DMS53 treated with DMSO at 0.1 percent for 48 hours (cell line): ENCODE measurements around the gene CACNA1E.

Experiments
- DNase-seq: peaks from one replicate; lab custom pipeline; 2025; ENCODE audit not compliant: unreplicated experiment; lab: John Stamatoyannopoulos, UW

Gene CACNA1E

DNA sequence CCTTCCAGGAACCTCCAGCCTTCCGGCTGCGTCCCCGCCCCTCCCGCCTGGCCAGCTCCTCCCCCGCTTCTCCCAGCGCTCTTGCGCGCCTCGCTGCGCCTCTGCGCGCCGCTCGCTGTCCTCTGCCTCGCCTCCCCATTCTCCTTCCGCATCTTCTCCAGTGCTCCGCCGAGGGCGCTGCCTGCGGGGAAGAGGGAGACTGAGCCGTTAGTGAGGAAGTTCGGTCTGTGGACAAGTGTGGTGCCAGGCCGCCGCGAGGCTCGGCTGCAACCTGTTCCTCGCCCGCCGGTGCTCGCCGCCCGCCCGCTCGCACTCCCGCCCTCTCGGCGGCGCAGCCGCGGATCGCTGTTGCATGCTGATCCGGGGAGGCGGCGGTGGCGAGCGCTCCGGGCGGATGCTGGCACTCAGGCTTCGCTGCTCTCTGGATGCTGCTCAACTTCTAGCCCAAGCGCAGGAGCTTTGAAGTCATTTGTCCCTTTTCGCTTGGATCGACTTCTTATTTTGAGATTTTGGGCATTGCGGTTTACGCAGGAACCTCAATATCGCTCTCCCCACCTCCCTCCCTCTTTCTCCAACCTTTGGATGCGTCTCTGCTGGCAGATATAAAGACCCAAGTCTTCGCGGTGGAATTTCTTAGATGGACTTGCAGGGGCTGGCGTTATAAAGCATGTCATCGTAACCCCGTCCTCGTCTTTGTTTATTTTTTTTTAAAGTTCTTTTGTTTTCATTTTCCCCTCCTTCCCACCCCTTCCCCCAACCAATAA is 614 bp upstream of the CACNA1E start:
- peak; percentile 64 for DNase-seq

DNA sequence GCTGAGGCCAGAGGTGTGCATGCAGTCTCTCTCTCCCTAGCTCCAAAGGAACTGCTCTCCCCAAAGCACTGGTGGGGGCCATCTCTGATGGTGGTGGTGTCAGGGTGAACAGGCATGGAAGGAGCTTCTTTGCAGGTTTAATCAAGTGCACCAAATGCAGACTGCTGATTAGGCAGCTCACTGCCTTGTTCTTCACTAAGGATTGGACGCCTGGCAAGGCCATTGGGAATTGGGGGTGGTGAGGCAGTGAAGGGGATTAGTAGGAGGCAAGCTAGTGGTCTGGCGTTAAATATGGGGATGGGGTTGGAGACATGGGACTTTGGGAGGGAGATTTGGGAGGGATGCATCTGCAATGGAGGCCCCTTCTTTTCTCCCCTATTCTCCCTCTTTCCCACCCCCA is 1.5 kb downstream of the CACNA1E start:
- DNase-seq = no peak

DNA sequence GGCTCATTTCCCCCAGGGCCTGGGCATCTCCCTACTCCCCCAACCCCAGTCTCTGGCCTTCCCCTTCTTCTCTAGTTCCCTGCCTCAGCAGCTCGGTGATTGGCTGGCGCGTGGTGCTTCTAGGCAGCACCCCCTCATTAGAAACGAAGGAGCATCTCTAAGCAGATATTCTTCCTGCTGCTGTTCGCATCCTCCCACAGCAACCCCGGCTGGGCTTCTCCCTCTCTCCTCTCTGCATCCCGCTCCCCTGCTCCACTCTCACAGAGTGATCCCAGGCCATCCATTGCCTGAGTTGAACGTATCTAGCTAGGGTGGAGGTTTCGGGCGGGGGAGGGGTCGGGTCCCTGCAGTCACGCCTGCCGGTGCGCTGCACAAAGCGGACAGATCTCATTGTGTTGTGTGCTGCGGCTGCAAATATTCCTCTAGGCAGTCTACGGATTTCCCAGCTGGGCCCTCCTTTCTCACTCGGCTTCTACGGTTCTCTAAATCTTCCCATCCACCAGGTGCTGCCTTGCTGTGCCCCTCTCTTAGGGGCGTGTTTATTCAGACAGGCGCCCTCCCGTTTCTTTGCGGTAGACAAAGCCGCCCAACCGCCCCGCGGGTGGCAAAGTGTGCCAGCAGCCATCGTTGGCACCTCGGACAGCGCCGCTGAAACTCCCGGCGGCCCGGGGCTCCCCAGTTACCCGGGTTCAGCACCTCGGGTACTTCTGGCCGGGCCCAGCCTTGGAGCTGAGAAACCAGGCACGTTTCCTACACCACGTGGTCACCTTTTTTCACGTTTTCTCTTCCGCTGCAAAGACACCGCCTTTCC is 2.2 kb downstream of the CACNA1E start:
- DNase-seq = peak; percentile 56

DNA sequence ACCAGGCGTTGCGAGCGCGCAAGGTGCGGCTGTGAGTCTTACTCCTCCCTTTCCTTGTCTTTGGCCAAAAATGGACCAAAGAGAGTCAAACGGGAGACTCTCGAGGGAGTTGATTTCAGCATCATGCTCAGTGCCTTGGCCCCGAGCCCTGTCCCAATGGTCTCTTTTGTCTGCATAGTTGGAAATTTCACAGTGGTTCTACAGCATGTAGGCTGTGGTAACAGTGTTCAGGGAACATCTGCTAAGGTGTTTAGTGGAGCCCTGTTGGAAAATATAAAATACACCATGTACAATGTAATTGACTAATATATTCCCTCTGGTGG is 2.7 kb downstream of the CACNA1E start:
- peak; percentile 56 for DNase-seq

DNA sequence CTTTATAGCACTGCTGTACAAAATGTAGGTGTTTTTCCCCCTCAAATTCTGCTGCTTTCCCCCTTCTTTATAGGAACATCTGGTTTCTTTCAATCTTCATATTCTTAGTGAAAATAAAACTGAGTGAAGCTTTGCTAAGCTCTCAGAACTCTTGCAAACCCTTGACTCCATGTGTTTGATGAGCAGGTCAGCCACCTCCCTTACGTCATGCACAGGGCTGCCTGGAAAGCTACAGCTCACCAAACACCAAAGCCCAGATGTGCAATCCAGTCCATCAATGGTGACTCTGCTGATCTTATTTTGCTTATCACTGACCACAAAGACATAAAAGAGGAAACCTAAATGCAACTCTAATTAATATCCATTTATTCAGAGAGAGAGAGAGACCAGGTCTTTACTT is 5.5 kb downstream of the CACNA1E start:
- no peak for DNase-seq

DNA sequence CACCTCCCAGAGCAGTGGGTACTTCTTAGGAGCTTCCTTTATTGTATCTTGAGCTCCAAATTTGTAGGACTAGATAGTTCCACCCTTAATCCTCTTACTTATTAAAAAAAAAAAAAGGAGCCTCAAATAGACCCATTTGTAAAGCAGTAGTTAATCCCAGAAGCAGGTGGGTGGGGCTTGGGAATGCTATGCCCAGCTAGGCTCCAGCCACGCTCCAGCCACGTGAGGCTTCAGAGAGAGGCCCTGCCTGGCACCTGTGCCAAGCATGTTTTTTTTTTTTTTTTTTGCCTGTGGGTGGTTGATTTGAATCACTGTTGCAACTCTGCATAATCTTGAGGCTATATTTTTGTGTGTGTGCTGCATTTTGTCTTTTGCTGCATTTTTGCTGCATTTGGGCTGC is 7.0 kb downstream of the CACNA1E start:
- no peak for DNase-seq

DNA sequence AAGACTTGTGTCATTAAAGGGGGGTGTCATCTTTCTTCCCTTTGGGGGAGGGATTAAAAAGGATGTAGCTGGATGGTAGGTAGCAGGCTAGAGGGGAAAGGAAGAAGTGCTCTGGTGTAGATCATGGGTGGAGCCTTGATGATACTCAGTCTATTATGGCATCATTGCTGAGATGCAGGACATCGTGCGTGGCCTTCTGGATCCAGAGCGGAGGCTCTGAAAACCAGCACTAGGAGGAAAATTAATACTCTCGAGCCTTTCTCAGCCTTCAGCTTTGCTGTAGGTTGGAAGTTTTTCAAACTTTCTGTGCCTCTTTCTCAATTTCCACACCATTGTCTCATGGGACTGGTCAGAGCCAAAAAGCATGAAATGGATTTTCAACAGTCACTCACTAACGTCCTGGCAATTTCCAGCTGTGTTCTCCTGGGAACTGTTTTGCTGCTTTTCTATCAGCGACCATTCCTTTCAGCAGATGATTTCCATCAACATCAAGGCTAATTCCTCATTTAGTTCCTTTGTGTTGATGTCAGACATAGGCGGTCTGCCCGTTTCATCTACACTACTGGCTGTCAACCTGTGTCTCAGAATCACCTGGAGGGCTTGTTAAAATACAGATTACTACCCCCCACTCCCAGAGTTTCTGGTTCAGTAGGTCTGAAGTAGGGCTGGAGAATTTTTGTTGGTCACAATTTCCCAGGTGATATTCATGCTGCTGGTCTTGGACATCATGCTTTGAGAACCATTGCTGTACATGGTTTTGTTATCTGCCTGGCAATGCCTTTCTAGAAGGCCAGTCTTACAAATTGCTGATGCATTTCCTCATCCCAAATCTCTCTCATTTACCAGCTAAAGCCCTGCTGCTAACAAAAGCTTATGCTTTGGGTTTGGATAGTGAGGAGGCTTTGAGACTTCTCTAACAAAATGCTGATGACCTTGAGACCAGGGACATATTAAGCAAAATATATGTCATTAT is 7.7 kb downstream of the CACNA1E start:
- no peak for DNase-seq

DNA sequence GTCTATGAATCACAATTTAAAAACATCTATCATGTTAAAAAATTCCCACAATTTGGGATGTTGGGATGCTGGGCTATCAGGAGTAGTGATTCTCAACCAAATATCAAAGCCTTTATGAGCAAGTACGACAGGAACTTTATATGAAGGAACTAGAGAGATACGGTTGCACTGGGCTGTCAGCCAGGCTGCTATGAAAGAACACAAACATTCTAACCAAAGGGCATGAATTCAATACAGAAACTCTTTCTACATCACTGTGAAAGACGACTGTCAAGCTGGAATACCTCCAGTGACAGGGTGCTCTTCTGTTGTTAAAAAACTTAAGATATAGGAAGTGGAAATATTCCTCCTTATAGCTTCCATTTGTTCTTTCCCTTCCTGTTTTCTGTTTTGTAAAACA is 9.8 kb downstream of the CACNA1E start:
- DNase-seq = no peak

DNA sequence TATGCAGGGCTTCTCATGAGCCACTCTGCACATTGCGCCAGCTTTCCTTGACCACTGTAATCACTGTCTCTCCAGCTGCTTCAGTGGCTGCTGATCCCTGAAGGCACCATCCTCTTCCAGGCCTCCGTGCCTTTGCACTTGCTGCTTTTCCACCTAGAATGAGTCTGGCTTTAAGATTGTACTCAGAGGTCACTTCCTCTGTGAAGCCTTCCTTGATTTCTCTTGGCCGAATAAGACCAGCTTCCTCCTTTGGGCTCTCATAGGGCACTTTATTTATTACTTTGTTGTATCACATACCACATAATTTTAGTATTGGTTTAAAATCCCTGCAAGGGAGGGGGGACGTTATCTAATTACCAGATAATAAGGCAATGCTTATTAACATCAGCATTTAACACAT is 10.6 kb downstream of the CACNA1E start:
- no peak for DNase-seq

DNA sequence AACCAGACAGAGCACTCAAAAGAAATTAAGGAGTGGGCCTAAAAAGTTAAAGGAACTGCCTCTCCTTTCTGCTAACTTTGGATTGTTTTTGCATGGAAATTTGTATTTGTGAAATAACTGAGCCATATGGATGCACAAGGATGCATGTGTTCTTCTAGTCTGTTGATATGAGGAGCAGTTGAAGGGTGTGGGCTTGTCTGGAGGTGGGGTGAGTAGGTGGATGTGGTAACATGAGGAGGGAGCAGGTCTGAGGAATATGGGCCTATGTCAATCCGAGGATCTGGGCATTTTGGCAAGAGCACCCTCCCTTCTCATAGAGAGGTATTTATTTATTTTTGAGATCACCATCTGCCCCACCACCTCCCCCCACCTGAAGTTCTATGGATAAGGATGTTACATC is 13.4 kb downstream of the CACNA1E start:
- no peak for DNase-seq

DNA sequence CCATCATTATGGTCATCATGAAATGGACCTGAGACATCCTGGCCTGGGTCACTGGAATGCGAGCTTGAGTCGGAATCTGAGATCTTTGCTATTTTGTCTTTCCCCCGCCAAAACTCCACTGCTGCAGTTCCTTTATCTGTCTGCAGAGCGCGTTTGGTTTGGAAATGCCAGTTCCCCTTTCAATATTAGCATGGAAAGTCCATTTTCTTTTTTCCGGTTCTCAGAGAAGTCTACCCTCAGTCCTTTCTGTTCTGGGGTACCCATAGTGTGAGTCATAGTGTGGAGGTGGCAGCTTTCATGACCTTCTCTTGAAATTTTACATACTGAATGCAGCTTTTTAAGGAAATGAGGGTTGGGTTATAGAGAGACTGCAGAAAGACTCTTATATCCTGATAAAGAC is 14.6 kb downstream of the CACNA1E start:
- no peak for DNase-seq

DNA sequence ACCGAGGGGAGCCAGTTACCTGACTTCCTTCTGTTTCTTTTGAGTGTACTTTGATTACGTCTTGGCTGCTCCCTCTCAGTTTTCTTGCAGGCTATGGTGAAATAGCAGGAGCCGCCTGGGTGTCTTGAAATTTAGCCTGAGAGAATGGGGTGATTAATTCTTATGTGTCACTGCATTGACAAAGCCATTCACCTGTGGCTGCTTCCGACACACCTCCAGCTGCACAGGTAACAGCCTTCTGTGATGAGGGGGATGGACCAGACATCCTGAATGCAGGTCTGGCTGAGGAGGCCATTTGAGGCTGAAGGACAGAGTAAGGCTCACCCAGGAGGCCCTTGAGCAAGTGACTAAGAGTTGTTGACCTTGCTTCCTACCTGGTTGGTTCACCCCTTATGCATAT is 16.5 kb downstream of the CACNA1E start:
- no peak for DNase-seq

DNA sequence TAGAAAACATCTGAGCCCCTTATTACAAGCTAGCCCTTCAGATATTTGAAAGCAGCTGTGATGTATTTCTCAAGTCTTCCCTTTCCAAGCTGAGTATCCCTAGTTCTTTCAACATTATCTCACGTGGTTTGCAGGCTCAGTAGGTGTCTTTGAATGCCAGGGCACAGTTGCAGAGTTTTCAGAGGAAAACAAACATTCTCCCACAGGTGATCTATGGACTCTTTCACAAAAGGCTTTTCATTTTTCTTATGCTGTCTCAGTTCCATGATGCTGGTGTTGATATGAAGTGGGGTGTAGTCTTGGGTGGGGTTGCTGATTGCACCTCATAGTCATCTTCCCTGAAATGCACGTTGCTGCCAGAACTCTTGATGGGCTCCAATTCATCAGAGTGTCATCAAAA is 17.3 kb downstream of the CACNA1E start:
- DNase-seq = no peak

DNA sequence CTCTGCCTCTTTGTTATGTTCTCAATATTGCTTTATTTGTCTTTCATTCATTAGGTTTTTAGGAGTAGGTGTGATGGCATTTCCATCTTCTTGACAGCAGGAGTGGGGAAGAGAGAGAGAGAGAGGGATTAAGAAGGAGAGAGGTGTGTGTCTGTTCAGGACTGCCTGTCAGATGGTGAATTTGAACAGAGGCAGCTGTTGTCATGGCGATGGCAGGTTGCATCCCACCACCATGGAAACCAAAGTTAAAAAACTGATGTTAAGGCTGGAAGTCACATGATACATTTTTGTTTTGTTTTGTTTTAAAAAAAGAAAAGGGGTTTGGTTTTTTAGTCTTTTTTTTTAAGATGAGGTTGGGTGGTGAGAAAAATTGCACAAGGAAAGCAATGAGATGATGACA is 18.3 kb downstream of the CACNA1E start:
- no peak for DNase-seq

DNA sequence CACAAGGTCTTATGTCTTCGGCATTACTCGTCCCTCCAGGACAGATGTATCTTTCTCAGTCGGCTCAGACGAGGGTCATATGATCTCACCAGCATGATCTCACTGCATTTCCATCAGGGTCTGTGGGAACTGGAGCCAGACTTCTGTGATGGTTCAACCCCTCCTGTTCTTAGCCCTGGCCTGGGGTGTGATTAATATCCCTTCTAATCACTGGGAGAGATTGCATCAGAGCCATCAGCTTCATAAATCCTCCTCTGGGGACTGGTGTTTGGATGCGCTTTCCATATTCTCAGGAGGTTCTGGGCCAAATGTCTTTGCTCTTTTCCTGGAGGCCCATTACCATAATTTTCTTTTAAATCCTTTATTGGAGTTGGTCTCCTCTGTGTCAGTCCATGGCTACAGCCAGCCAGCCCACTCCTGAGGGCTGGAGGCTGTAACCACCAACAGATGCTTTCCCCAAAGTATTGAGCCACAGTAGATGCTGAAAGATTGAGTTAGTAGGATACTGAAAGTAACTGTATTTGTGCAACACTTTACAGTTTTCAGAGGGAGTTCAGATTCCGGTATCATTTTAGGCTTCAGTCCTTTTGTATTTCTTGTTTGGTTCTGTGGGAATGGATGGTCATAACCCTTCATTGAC is 20.0 kb downstream of the CACNA1E start:
- no peak for DNase-seq

DNA sequence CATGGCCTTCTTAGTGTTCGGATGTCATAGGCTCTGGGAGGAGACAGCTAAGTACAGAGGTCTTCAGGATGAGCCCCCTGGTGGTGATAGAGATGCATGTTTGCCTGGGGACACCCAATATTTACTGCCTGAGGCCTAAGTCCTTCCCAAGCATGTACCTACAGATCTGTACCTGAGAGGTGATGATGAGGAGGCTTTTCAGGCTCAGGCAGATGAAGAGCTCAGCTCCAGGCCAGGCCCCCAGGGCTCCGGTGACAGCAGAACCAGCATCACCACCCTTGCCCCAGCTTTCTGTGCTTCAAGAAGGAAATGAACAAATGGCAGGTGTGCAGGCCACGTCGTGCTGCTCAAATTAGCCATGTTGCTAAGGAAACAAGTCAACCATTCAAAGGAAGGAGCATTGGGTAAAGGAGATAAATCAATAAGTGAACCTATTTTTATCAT is 21.1 kb downstream of the CACNA1E start:
- DNase-seq = peak; percentile 37

DNA sequence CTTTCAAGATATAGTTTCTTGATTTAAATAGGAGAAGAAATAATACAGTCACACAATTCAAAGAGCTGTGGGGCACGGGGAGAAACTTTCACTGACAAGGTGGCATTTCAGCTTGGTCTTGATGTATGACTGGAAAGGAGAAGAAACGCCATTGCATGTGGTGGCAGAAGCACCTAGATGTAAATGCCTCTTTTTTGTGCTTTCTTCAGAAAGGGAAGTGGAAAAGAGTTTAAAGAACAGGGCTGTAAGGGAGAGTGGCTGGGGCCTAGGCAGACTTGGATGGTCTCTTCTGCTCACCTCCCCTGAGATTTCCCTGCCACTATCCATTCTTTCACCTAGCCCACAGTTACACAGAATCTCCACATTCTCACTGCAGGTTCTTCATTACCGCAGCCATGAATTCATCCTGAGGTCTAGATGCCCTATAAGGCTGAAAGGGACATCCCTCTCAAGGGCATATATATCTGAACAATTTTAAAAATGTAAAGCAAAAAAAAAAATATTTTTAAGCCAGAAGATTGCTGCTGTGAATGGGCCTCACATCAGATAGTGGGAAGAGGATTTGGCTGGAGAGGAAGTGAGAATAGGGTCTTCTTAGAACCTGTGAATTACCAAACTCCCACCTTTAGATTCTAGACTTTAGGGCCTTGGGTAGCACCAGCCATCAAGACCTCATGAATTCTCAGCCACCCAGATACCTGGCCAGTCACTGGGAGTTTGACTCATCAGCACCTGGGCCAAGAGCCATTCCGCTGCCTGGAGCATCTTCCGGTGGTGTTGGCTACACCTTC is 23.4 kb downstream of the CACNA1E start:
- no peak for DNase-seq

DNA sequence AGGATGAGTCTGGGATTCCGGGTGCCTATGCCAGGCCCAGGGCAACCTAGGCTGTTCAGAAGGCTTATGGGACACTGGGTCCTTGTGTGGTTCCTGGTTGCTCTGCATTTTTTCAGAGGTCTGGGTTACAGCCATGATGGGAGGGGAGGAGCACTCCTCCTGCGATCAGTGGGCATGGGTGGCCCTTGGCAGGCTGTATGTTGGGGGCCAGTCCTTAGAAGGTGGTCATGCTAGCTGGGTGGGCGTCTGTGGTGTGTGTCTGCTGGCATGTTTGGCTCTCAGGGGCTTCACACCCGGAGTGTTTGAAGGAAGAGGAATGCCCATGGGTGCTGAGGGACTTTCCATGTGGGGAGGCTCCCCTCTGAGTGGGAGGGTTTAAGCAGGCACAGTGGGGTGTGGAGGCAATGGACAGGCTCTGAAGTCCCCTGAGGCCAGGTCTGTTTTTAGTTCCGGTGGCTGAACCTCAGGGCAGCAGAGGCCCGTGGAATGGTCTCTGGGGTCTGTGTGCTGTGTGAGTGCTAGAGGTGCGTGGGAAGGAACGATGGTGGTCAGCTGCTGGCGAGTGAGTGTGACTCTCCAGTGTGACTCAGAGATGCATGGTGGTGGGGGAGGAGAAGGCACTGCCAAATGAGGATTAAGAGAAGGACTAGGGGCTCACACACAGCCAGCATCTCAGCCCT is 25.3 kb downstream of the CACNA1E start:
- no peak for DNase-seq

DNA sequence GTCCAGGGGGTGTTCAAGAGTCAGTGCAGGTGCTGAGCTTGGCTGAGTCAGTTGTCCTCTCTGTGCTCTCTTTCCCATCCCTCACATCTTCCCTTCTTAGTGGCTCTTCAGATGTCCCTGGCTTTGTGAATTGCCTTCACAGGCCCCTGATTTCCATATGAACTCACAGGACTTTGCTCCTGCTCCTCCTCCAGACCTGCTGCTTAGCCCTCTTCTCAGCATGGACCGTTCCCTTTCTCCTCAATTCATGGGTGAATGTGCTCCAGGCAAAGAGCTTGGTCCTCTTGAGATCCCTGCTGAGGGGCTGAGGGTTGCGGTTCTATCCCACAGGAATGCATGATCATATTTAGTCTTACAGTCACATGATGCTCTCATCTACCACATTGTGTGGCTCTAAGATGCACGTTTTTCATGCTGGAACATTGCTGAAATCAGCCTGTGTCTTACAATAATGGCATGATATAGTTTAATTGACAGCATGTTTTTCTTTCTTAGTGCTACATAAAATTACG is 30.5 kb downstream of the CACNA1E start:
- peak; percentile 81 for DNase-seq
